Measurements from ENCODE around the gene COBLL1.

The COBLL1 gene

DNA sequence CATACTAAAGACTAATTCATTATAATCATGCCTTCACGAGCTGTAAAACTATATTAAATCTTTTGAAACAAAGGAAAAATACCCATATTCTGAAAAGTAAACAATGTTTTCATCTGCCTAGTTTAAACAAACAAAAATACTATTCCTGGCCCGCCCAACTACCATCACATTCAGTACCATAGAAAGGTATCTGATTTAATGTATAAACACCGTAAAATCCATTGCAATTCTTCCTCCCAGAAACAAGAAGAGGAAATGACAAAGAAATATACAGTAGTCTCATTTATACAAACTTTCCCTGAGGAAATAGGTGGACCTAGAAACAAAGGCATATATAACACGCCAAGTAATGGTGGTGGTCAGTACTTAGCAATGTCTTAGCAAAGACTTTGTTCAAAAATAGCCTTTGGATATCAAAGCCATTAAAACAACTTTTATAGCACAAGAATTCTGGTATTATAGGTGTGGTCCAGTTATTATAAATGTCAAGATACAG is 71.2 kb downstream of the COBLL1 start:
- H3K9me3 ChIP-seq (ENCODE audit: severe bottlenecking) = no peaks in the 10 kb centered on the region
- TF ChIP-seq, protein P1, sequence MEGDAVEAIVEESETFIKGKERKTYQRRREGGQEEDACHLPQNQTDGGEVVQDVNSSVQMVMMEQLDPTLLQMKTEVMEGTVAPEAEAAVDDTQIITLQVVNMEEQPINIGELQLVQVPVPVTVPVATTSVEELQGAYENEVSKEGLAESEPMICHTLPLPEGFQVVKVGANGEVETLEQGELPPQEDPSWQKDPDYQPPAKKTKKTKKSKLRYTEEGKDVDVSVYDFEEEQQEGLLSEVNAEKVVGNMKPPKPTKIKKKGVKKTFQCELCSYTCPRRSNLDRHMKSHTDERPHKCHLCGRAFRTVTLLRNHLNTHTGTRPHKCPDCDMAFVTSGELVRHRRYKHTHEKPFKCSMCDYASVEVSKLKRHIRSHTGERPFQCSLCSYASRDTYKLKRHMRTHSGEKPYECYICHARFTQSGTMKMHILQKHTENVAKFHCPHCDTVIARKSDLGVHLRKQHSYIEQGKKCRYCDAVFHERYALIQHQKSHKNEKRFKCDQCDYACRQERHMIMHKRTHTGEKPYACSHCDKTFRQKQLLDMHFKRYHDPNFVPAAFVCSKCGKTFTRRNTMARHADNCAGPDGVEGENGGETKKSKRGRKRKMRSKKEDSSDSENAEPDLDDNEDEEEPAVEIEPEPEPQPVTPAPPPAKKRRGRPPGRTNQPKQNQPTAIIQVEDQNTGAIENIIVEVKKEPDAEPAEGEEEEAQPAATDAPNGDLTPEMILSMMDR (IDR thresholded peaks at IDR 0.05; ENCODE audit: low read depth, low read length) = no peak
- H3K36me3 ChIP-seq = no peaks in the 10 kb centered on the region

DNA sequence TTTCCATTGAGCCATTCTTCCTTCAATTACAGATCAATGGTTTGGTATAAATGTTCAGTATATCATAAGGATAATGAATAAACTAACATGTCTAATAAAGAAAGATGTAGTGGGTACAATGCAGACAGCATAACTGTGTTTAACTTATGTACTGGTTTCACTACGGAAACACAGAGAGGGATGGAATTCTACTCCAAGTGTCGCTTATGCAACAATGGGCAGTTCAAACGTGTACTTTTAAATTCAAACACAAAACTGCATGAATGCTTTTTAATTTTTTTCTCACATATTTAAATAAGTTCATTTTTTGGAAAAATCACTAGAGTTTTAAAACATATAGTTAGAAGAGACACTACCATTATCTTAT is 74.7 kb downstream of the COBLL1 start:
- TF ChIP-seq, protein P1 (IDR thresholded peaks at IDR 0.05; ENCODE audit: low read depth, low read length) = no peak
- no peaks in the 10 kb centered on the region for H3K9me3 ChIP-seq (ENCODE audit: severe bottlenecking)
- H3K27me3 ChIP-seq (ENCODE audit: insufficient read depth, low read depth, severe bottlenecking) = no peaks in the 10 kb centered on the region
- H3K36me3 ChIP-seq = no peaks in the 10 kb centered on the region
- DNase-seq = no peak
- no peak overlapping the region for H3K27ac ChIP-seq
- H3K4me3 ChIP-seq (ENCODE audit: low read depth, low read length) = no peak overlapping the region

More for the DNA sequence above, 71.2 kb downstream of the COBLL1 start:
- H3K4me3 ChIP-seq (ENCODE audit: low read depth, low read length) = no peak overlapping the region
- no peak for DNase-seq
- no peak overlapping the region for H3K27ac ChIP-seq
- no peaks in the 10 kb centered on the region for H3K27me3 ChIP-seq (ENCODE audit: insufficient read depth, low read depth, severe bottlenecking)

DNA sequence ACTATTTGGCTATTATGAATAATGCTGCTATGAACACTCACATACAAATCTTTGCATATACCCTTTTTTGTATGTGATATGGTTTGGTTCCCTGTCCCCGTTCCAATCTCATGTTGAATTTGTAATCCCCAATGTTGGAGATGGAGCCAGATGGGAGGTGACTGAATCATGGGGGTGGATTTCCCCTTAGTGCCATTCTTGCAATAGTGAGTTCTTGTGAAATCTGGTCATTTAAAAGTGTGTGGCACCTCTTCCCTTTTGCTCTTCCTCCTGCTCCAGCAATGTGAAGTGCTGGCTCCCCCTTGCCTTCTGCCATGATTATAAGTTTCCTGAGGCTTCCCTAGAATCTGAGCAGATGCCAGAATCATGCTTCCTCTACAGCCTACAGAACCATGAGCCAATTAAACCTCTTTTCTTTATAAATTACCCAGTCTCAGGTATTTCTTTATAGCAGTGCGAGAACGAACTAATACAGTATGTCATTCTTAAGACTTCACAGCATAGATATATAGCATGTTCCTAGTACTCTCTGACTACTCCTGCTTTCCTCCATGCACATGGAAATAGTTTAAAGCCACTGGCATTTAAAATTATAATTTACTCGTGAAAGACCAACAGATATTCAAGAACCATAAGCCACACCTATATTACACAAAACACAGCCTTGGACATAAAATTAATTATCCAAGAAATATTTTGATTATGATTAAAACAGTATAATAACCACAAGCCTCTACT is 75.2 kb downstream of the COBLL1 start:
- Histone ChIP-seq H3K4me3 (ENCODE audit: low read depth, low read length) (no peak overlapping the region), H3K27me3 (ENCODE audit: insufficient read depth, low read depth, severe bottlenecking) (no peaks in the 10 kb centered on the region), H3K27ac (no peak overlapping the region), H3K36me3 (no peaks in the 10 kb centered on the region), H3K9me3 (ENCODE audit: severe bottlenecking) (no peaks in the 10 kb centered on the region)
- DNase-seq = no peak
- TF ChIP-seq, protein P1 (IDR thresholded peaks at IDR 0.05; ENCODE audit: low read depth, low read length) = no peak

DNA sequence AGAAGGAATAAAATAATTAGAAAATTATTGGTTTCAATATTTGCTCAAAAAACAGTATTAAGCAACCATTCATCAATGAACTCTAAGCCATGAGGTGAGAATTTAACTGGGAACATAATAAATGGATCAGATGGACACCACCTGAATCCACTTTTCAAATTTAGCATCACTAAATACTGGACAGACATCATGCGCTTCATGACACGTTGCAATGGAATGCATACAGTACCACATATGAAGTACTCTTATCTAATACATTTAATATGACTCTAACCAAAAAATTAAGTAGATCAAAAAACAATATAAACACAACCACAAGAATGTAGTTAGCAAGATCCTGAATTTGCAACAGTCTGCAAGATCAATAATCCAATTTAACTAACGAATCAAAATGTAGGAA is 76.6 kb downstream of the COBLL1 start:
- DNase-seq = no peak
- TF ChIP-seq, protein P1 (IDR thresholded peaks at IDR 0.05; ENCODE audit: low read depth, low read length) = no peak
- no peak overlapping the region for H3K27ac ChIP-seq
- no peaks in the 10 kb centered on the region for H3K9me3 ChIP-seq (ENCODE audit: severe bottlenecking)
- no peaks in the 10 kb centered on the region for H3K27me3 ChIP-seq (ENCODE audit: insufficient read depth, low read depth, severe bottlenecking)
- no peak overlapping the region for H3K4me3 ChIP-seq (ENCODE audit: low read depth, low read length)
- H3K36me3 ChIP-seq = no peaks in the 10 kb centered on the region

DNA sequence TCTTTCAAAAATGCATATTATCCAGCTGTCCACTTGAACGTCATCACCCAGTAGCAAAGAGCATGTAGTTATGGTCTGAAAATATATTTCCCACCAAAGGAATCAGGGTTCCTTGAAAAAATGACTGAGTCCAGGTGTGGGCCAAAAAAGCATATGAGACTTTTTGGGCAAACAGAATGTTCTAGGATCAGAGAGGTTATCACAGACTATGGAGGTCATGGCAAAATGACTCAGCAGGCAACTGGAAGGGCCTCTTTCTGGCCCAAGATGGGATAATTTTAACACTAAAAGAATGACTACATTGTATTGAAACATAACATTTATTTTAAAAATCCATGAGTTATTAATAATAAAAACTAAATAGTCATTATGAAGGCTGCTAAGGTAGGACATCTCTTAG is 77.1 kb downstream of the COBLL1 start:
- Histone ChIP-seq H3K9me3 (ENCODE audit: severe bottlenecking) (no peaks in the 10 kb centered on the region), H3K36me3 (no peaks in the 10 kb centered on the region), H3K27me3 (ENCODE audit: insufficient read depth, low read depth, severe bottlenecking) (no peaks in the 10 kb centered on the region), H3K27ac (no peak overlapping the region), H3K4me3 (ENCODE audit: low read depth, low read length) (no peak overlapping the region)
- TF ChIP-seq, protein P1 (IDR thresholded peaks at IDR 0.05; ENCODE audit: low read depth, low read length) = no peak
- DNase-seq = no peak

DNA sequence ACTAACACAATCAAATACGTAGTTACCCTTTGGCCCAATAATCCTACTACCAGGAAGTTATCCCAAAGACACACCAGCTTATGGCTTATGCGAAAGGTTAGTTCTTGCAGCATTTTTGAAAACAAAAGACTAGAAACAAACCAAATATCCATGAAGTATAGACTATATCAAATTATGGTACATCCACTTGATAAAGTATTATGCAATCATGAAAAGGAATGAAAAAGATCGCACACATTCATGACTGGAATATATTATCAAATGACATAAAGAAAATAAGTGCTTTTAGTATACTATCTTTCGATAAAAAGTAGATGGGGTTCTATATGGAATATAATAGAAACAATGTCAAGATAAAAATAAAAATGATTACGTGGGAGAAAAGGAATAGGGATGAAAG is 78.2 kb downstream of the COBLL1 start:
- Histone ChIP-seq H3K27me3 (ENCODE audit: insufficient read depth, low read depth, severe bottlenecking) (no peaks in the 10 kb centered on the region), H3K36me3 (no peaks in the 10 kb centered on the region), H3K4me3 (ENCODE audit: low read depth, low read length) (no peak overlapping the region), H3K9me3 (ENCODE audit: severe bottlenecking) (no peaks in the 10 kb centered on the region), H3K27ac (no peak overlapping the region)
- DNase-seq = no peak
- TF ChIP-seq, protein P1 (IDR thresholded peaks at IDR 0.05; ENCODE audit: low read depth, low read length) = no peak
